OCI-LY3 (cell line): ENCODE data around the gene CGB2.

Experiments
- CTCF ChIP-seq: fragments of 200-600, 300-600 bp; sonication (generic); IDR thresholded peaks from 2 replicates; pipeline ENCODE4 v1.5.1; 2014; ENCODE audit warnings: antibody characterized with exemption, low read length, low read depth
- EZH2phosphoT487 ChIP-seq: fragments of 200-600 bp; shearing (Covaris generic); IDR thresholded peaks from 2 replicates; pipeline ENCODE4 v1.6.1; 2018; ENCODE audit warnings: antibody characterized with exemption, mixed run types, low read depth

- no peak for TF ChIP-seq CTCF
- no peak for TF ChIP-seq EZH2phosphoT487
Observed at GRCh38 chr19:49061445-49061844, 29.8 kb downstream of the CGB2 start.
